DMS153 (cell line): ENCODE results near the gene HIC1.

Experiments
- DNase-seq: peaks from one replicate; lab custom pipeline; 2025; lab: John Stamatoyannopoulos, UW

Gene HIC1

DNA sequence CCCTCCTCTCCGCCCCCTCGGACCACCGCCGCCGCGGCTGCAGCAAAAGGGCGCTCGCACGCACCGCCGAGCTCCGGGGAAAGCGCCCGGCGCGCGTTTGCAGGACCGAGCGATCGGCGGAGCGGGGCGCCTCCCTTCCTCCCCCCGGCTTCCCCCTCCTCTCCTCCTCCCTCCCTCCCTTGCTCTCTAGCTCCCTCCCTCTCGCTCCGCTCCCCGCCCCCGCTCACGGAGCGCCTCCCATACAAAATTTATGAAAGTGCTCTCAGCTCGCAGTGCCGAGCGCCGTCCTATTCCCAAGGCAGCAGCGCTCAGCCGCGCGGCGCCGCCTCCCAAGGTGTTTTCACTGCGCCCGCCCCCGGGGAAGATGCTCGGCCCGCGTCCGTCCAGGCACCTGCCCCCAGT, 29.7 kb upstream of the HIC1 start, which contains the start of gene RTN4RL1:
Gene RTN4RL1 (minus strand): TSS at position 115 of the 402 bp plus-strand sequence. CDS start 469 bp downstream, outside the sequence.
- no peak for DNase-seq

DNA sequence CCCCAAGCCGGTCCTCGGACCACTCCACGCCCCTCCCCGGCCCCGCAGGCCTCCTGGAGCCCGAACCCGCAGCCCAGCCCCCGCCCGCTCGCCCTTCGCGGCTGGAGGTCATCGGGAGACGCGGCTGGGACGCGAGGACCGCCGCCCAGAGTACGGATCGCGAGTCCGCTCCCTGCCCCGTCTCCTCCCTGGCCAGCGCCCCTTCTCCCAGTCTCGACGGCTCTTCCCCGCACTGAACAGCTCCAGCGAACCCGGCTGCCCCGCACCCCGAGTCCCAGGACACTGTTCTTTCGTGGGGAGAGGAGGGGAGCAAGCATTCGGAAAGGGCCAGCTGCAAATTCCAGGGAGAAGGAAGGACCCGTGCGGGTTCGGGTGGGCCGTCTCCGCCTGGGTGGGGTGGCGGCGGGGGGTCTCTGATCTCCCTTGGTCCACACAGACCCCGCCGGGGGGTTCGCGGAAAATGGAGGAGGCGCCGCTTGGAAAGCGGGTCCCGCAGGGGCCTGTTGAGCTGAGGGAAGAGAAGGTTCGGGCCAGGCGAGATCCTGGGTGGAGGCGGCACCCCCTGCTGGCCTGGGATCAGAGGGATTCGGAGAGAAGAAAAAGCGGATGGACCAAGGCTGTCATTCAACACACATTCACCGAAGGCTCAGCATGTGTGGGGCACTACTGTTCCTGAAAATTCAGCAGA, 29.1 kb upstream of the HIC1 start:
- no peak for DNase-seq

DNA sequence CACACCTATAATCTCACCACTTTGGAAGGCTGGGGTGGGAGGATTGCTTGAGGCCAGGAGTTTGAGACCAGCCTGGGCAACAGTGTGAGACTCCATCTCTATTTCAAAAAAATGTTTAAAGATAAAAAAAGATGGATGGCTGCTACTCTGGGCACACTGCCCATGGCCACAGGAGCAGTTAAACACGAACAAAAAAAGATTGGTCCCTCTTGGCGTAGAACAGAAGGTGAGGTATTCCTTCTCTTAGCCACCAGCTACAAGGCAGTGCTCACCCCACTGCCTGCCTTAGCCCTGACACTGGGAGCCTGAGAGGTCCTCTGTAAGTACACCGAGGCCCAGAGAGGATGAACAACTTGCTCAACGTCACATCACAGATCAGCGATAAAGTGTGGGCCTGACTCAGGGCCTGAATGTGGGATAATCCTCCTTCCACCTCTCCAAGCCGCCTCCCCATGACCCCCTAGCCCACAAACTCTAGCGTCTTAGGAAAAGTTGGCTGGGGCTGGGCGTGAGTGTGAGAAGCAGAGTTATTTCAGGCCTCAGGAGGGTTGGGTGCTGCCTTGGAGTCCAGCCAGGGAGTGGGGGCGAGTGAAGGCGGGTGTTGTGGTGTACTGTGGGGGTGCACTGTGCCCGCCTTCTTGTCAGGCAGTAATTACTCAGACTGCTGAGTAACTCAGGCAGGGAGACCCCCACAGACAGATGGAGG, 27.2 kb upstream of the HIC1 start:
- no peak for DNase-seq

DNA sequence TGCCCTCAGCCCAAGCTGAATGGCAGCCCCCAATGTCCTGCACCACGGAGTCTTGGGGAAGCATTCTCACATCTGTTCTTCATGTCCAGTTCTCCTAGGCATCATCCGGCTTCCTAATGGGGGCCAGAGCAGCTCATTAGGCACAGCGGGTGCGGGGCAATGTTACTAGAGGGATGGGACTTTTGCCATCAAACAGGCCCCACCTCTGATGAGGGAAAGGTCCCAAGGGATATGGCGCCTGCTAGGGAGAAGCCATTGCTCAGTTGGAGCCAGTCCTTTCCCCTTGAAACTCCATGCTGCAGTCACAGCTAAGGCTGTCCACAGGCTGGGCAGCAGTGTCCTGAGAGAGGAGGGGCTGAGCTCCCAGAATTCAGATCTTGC, 26.7 kb upstream of the HIC1 start:
- no peak for DNase-seq

DNA sequence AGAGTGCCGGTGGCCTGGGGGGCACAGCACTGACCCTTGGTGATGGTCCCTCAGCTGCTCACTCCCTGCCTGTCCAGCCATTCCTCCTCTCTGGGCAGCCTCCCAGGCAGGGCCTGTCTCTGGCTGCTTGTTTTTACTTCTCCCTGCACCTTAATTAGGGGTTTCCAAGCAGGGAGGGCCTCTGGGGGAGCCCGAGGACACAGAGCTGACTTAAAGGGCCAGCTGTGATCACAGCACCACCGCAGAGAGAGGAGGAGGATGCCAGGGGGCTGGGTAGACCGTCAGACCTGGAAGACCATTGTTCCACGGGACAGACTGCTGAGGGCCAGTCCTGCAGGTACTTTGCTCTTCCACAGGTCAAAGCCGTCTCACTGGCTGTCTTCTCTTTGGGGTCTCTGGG, 26.2 kb upstream of the HIC1 start:
- DNase-seq, result no peak

DNA sequence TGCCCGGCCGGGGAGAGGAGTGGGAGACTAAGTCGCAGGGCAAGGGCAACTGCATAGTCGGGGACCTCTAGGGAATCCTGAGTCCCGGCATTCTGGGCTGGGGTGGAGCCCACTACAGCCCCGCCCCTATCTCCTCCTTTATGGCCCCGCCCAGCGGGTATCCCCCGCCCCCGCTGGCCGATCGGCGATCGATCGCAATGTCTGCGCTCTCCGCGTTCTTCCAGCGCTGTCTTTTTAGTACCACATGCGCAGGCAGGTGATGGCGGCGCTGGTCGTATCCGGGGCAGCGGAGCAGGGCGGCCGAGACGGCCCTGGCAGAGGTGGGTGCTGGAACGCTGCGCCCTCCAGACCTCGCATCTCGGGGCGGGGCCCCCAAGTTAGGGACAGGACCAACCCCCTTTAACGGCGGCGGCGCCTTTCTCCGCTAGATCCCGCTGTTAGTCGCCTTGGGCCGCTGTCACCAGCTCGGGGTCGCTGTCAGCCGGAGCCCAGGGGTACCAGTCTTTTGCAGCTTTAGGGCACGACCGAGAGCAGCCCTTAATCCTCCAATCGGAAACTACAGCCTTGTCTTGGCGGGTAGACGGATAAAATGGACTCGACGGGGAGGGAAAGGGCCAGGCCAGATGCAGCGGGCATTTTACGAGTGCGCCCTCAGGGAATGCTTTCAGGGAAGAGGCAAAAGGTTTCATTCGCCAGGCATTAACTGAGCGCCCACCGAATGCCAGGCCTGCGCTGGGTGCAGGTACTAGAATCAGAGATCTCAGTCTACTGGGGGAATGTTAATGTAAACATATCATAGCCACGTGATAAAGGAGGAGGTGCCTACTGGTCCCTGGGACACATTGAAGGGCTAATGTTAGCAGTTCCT, 24.8 kb upstream of the HIC1 start, which contains the start of gene DPH1:
Gene DPH1 (plus strand): TSS at position 243 of the 868 bp plus-strand sequence. CDS start 17 bp downstream, at position 260.
- DNase-seq, result peak; percentile 66

DNA sequence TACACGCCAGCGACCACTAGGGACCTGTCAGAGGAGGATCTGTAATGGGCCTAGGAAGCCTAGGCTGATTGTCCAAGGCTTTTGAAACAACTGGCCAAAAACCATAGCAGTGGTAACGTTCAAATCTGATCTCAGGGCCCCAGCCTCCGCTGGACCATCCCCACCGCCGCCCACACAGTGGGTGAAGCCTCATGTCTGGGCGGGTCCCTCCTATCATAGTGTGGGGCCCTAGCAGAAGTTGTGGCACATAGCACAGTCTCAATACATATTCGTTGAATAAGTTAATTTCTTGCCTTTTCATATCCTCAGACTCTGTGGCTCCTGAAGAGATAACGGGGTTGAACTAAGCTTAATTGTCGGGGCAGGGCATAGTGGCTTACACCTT, 24.1 kb upstream of the HIC1 start:
- DNase-seq, result no peak

DNA sequence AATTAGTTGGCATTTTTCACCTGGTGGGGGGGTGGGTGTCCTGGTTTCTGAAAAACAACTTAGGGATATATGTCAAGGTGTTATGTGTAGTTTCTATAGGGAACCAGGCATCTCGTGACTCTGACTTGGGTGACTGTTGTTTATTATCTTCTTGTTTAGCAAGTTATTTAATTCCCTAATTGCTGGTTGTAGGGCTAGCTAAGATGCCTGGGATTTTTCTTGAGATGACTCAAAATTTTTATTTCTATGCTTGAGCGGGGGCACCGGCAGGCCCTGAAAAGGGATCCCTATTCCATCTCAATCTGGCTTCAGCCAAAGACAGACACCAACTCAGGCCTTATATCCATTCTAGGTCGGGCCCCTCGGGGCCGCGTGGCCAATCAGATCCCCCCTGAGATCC, 21.8 kb upstream of the HIC1 start:
- DNase-seq, result no peak

DNA sequence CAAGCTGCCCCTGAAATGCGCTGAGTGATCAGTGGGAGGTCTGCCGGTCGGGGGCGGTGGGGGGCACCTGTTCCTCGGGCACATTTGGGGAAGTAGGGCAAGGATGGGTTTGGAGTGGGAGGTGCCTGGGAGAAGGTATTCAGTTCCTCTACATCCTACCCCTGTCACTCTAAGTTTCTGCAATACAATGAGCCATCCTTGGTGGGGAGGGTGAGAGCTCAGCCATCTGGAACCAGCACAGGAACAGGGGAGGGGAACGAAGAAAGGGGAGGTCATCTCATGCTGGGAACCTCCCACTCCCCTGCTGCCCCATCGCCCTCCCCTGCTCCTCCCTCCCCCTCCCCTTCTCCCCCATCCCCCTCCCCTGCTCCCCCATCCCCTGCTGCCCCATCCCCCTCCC, 20.7 kb upstream of the HIC1 start:
- DNase-seq, result no peak

DNA sequence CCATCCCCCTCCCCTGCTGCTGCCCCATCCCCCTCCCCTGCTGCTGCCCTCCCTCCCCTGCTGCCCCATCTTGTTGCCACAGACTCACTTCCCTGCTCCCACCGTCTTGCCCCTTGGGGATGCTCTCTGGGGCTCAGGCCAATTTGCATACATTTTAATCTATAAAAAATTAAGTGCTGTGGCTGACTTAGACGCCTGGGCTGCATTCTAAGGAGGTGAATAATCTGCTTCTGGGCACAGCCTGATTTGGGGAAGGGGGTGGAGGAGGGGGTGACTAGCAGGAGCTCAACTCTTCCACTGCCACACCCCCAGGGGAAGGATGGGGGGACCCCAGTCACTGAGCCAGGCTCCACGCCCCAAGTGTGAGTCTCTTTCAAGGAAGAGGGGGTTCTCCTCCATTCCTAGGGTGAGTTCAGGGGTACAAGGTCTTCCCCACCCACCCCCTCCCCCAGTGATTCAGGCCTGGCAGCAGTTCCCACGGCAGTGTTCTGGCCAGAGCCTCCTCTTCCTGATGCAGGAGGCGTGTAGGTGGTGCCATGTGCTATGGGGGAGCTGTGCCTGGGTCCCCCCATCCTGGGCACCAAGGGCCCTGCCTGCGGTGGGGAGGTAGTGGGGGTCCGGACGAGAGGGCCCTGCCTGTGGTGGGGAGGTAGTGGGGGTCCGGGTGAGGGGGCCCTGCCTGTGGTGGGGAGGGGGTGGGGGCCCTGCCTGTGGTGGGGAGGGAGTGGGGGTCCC, 19.9 kb upstream of the HIC1 start:
- no peak for DNase-seq

DNA sequence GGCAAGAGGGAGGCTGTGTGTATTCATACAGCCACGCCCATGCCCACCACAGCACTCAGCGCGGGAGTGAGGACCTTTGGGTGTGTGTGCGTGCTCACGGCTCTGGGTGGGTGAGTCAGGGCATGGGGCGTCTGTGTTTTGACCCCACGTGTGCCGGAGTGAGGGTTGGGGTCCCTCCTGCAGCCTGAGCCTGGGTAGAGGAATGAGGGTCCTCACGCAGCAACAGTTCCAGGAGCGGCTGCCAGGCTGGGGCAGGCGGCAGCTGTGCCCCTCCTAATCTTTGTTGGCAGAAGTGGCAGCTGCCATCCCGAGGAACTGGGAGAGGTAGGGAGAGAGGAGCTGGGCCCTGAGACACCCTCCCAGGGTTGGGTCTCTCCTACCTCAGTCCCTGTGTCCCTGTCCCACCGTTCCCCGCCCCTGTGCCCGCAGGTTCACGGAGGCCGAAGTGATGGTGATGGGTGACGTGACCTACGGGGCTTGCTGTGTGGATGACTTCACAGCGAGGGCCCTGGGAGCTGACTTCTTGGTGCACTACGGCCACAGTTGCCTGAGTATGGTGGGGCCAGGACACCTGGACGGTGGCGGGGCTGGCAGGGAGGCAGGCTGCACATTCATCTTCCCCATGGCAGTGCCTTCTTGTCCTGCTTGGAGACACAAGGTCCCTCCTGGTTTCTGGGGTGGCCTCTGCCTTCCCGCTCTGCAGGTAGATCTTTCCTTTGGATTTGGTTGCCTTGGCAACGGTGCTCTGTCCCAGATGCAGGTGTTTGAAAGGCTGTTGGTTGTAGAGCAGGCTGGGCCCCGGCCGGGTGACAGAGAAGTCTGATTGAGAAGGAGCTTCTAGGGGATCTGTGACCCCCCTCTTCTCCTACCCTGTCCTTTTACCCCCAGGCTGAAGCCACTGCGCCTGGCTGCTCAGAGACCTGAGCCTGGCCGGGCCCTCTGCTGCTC, 19.1 kb upstream of the HIC1 start:
- DNase-seq, result no peak

DNA sequence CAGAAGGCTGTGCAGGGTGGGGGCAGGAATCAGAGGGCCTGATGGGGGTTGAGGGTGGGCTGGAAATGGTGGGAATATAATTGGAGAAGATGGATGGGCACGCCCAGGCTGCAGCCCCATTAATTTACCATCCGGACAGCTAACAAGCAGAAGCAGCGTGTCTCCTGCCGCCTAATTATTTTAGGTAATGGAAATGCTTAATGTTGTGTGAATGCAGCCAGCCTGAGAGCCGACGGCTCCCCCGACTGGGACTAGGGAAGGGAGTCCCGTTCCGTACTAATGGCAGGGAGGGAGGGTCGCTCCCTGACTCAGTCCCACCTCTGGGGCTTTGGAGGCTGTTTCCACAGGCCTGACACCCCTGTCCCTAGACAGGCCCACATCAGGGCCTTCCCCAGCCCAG, 17.7 kb upstream of the HIC1 start:
- no peak for DNase-seq

DNA sequence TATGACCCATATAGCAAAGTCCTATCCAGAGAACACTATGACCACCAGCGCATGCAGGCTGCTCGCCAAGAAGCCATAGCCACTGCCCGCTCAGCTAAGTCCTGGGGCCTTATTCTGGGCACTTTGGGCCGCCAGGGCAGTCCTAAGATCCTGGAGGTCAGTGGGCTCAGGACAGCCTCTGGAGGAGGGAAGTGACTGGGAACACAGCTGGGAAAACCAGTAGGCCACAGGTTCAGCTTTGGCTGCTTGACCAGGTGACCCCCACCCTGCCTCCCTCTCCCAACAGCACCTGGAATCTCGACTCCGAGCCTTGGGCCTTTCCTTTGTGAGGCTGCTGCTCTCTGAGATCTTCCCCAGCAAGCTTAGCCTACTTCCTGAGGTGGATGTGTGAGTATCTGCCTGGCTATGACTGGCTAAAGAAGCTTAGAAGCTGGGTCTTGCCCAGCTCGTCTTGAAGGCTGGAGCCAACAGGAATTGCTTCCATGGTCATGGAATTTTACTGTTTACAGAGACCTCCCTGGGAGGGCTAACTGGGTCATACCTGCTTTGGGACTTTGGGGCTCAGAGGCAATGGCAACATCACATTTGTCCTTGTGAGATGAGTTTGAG, 14.6 kb upstream of the HIC1 start:
- DNase-seq, result no peak

DNA sequence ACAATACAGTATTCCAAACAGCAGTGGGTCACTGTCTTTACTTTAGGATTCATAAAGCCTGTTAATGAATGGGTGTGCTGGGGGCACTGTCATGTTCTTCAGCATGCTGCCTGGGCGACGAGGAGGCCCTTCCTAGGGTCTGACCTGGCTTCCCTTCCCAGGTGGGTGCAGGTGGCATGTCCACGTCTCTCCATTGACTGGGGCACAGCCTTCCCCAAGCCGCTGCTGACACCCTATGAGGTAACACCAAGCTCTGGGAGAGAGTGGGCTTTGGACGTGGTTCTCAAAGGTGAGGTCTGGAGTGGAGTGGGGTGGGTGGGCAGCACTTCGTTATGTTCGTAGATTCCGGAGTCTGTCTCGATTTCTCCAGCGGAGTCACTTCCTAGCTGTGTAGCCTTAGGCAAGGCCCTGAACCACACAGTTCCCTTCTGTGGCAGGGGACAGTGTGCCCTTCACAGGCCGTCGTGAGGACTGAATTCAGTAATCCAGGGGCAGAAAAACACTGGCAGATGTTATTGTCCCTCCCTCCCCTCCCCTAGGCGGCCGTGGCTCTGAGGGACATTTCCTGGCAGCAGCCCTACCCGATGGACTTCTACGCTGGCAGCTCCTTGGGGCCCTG, 13.9 kb upstream of the HIC1 start:
- DNase-seq, result no peak

DNA sequence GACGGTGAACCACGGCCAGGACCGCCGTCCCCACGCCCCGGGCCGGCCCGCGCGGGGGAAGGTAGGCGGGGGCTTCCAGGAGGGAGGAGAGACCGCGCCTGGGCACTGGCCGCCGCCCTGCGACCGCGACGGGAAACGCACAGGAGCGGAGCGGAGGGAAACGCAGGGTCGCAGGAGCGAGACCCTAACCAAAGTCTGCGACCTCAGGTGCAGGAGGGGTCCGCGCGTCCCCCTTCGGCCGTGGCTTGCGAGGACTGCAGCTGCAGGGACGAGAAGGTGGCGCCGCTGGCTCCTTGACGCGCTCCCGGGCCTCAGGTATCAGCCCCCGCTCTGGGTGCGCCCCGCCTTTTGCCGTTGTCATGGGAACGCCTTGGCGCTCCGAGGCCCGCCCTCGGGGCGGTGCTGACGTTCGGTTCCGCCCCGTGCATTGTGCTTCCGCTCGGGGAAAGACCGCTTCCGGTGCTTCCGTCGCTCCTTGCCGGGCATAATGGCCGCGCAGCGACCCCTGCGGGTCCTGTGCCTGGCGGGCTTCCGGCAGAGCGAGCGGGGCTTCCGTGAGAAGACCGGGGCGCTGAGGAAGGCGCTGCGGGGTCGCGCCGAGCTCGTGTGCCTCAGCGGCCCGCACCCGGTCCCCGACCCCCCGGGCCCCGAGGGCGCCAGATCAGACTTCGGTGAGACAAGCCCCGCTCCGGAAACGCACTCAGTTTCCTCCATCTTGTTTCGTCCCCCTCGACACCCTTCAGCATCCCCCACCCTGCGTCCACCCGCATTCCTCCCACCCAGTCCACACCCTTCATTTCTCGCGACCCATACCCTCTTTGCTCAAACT, 13.1 kb upstream of the HIC1 start, which contains the start of gene OVCA2:
Gene OVCA2 (plus strand): TSS at position 462 of the 829 bp plus-strand sequence. CDS start 26 bp downstream, at position 488.
- peak; percentile 77 for DNase-seq

DNA sequence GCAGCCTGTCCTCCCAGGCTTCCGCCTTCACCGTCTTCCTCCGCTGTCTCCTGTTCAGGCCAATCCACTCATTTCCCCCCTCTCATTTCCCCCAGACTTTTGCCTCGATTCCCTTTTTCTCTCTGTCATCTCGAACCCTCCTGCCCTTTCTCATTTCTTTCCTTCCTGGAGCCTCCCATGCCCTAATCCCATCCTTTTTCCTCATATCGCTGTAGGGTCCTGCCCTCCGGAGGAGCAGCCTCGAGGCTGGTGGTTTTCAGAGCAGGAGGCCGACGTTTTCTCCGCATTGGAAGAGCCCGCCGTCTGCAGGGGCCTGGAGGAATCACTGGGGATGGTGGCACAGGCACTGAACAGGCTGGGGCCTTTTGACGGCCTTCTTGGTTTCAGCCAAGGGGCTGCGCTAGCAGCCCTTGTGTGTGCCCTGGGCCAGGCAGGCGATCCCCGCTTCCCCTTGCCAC, 12.5 kb upstream of the HIC1 start:
- DNase-seq, result no peak

DNA sequence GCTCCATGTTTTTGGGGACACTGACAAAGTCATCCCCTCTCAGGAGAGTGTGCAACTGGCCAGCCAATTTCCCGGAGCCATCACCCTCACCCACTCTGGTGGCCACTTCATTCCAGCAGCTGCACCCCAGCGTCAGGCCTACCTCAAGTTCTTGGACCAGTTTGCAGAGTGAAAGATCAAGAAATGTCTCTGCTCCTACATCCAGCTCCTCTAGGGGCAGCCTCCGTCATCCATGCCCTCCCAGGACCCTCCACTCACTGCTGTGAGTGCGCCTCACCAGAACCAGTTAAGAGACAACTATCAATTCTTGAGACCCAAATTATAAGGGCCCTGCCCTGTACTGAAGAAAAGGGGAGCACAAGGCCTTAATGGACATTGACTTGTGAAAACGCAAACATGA, 12.0 kb upstream of the HIC1 start:
- DNase-seq, result no peak

DNA sequence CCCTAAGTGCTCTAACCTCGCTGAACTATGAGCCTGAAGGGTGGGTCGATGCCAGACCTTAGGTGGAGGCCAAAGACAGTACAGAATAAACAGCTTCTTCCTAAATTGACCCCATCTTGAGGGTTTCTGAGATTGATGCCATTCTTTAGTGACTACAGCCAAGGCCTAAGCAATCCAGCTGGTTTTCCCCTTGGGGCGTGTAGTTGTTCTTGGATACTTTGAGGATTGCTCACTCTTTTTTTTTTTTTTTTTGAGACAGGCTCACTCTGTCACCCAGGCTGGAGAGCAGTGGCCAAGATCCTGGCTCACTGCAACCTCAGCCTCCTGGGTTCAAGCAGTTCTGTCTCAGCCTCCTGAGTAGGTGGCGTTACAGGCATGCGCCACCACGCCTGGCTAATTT, 11.1 kb upstream of the HIC1 start:
- no peak for DNase-seq
